Measurements from ENCODE around the gene SYNGR4. TPM values are rescaled to one million over a fixed set of nuclear protein-coding genes. Genes with fewer than 3 reads are reported as not detected.

The SYNGR4 gene
- polyA plus RNA-seq, 3 donors = 0.40 to 0.67 (median 0.46) TPM

- DNase-seq (ENCODE audit: low read depth in 3 of 3, low spot score in 2 of 3) = no peak
These were observed 57.4 kb downstream of the SYNGR4 start for GRCh38 chr19:48421548-48421947.

GRCh38 chr19:48424694-48425219 lies 60.6 kb downstream of the SYNGR4 start:
- DNase-seq (ENCODE audit: low read depth in 3 of 3, low spot score in 2 of 3) = no peak

Other genes starting within 250 kb of the SYNGR4 start
- gene LIG1, start 194.0 kb upstream of the SYNGR4 start, polyA plus RNA-seq (ENCODE audit: insufficient read length in 3 of 3) = 10 to 100 TPM; 55.5 to 62.1 (median 58.0) TPM
- 10 to 100 TPM in 1 of 3 donors, 1 to 10 TPM in 2; 9.5 to 10.5 (median 9.9) TPM for gene ZSWIM9, start 193.7 kb upstream of the SYNGR4 start, polyA plus RNA-seq (ENCODE audit: insufficient read length in 3 of 3)
- gene CARD8, start 108.5 kb upstream of the SYNGR4 start, polyA plus RNA-seq (ENCODE audit: insufficient read length in 3 of 3) = 10 to 100 TPM; 50.6 to 61.0 (median 55.2) TPM
- gene ZNF114, start 94.3 kb upstream of the SYNGR4 start, polyA plus RNA-seq (ENCODE audit: insufficient read length in 3 of 3) = 1 to 10 TPM; 5.9 to 9.0 (median 6.9) TPM
- gene EMP3, start 38.8 kb upstream of the SYNGR4 start, polyA plus RNA-seq (ENCODE audit: insufficient read length in 3 of 3) = 10 to 100 TPM; 72.4 to 81.9 (median 79.0) TPM
- 1 to 10 TPM; 7.7 to 9.4 (median 8.3) TPM for gene TMEM143, start 427 bp upstream of the SYNGR4 start, polyA plus RNA-seq (ENCODE audit: insufficient read length in 3 of 3)
- gene KDELR1, start 27.2 kb downstream of the SYNGR4 start, polyA plus RNA-seq (ENCODE audit: insufficient read length in 3 of 3) = 100 to 1,000 TPM; 206 to 257 (median 218) TPM
- gene GRIN2D, start 29.3 kb downstream of the SYNGR4 start, polyA plus RNA-seq (ENCODE audit: insufficient read length in 3 of 3) = under 1 TPM; 0.35 to 0.46 (median 0.38) TPM
- 10 to 100 TPM; 19.8 to 24.8 (median 24.0) TPM for gene GRWD1, start 81.6 kb downstream of the SYNGR4 start, polyA plus RNA-seq (ENCODE audit: insufficient read length in 3 of 3)
- gene KCNJ14, start 91.2 kb downstream of the SYNGR4 start, polyA plus RNA-seq (ENCODE audit: insufficient read length in 3 of 3) = under 1 TPM; 0.55 to 0.67 (median 0.61) TPM
- 10 to 100 TPM; 74.8 to 80.7 (median 80.1) TPM for gene CYTH2, start 105.0 kb downstream of the SYNGR4 start, polyA plus RNA-seq (ENCODE audit: insufficient read length in 3 of 3)
- gene LMTK3, start 147.5 kb downstream of the SYNGR4 start, polyA plus RNA-seq (ENCODE audit: insufficient read length in 3 of 3) = 1 to 10 TPM; 1.2 to 2.3 (median 2.1) TPM
- gene SULT2B1, start 187.8 kb downstream of the SYNGR4 start, polyA plus RNA-seq (ENCODE audit: insufficient read length in 3 of 3) = under 1 TPM; 0.23 to 0.29 (median 0.24) TPM
- not detected for gene SPACA4, start 242.4 kb downstream of the SYNGR4 start, polyA plus RNA-seq (ENCODE audit: insufficient read length in 3 of 3)

All from right renal cortex interstitium (tissue), 3 donors.